Neural progenitor cell (in vitro differentiated cells): Measurements from ENCODE around the gene CHMP4A. TPM values are rescaled to one million over a fixed set of nuclear protein-coding genes. Genes with fewer than 3 reads are reported as not detected.
"Not testable (repeated sequence)": the region's sequence is repeated elsewhere in the genome, so short reads cannot be mapped to it uniquely, and the experiment has no call there.

Source experiments
- DNase-seq: peaks from one replicate; pipeline ENCODE4 v3.0.0-alpha.2; 2016; ENCODE audit warnings: low spot score
- H2AFZ ChIP-seq: fragments of 200-600 bp; sonication (generic); replicated peaks from 2 replicates; pipeline ENCODE4 v1.6.1; 2016; ENCODE audit warnings: antibody characterized with exemption
- H3F3A ChIP-seq: fragments of 200-600 bp; sonication (generic); 2 replicates; pipeline ENCODE4 v1.6.1; 2016; ENCODE audit warnings: antibody characterized with exemption, low read depth
- H3K27ac ChIP-seq: fragments of 200-600 bp; sonication (generic); 2 replicates; pipeline ENCODE4 v1.5.1; 2016; ENCODE audit warnings: mild to moderate bottlenecking
- H3K27me3 ChIP-seq: fragments of 200-600 bp; sonication (generic); 2 replicates; pipeline ENCODE4 v1.6.1; 2016; ENCODE audit warnings: mild to moderate bottlenecking, moderate library complexity
- H3K36me3 ChIP-seq: fragments of 200-600 bp; sonication (generic); 2 replicates; pipeline ENCODE4 v1.5.1; 2016
- H3K4me1 ChIP-seq: fragments of 200-600 bp; sonication (generic); 2 replicates; pipeline ENCODE4 v1.6.1; 2016; ENCODE audit warnings: mixed run types
- H3K4me2 ChIP-seq: fragments of 200-600 bp; sonication (generic); 2 replicates; pipeline ENCODE4 v1.6.1; 2016
- H3K4me3 ChIP-seq: fragments of 200-600 bp; sonication (generic); 2 replicates; pipeline ENCODE4 v1.5.1; 2016
- H3K79me2 ChIP-seq: fragments of 200-600 bp; sonication (generic); 2 replicates; pipeline ENCODE4 v1.6.1; 2016; ENCODE audit warnings: low read depth
- H3K9ac ChIP-seq: fragments of 200-600 bp; sonication (generic); 2 replicates; pipeline ENCODE4 v1.6.1; 2016
- H3K9me3 ChIP-seq: fragments of 200-600 bp; sonication (generic); 2 replicates; pipeline ENCODE4 v1.5.1; 2016; ENCODE audit warnings: low read depth
- H4K20me1 ChIP-seq: fragments of 200-600 bp; sonication (generic); 2 replicates; pipeline ENCODE4 v1.6.1; 2016; ENCODE audit warnings: low read depth
- H3K27ac Mint-ChIP-seq: 3 replicates; pipeline ENCODE4 v1.8.0; 2021; ENCODE audit warnings: mixed read lengths
- H3K27me3 Mint-ChIP-seq: 2 replicates; pipeline ENCODE4 v1.8.0; 2022; ENCODE audit warnings: low read depth, mild to moderate bottlenecking, inconsistent platforms, moderate library complexity, mixed read lengths; ENCODE audit not compliant: insufficient read depth
- H3K36me3 Mint-ChIP-seq: 3 replicates; pipeline ENCODE4 v1.8.0; 2021; ENCODE audit warnings: mixed read lengths
- H3K4me1 Mint-ChIP-seq: 3 replicates; pipeline ENCODE4 v1.8.0; 2021; ENCODE audit warnings: mixed read lengths
- H3K4me3 Mint-ChIP-seq: 3 replicates; pipeline ENCODE4 v1.8.0; 2021; ENCODE audit warnings: mild to moderate bottlenecking, moderate library complexity, mixed read lengths
- H3K9me3 Mint-ChIP-seq: 3 replicates; pipeline ENCODE4 v1.8.0; 2020; ENCODE audit warnings: mixed read lengths
- CTCF ChIP-seq: fragments of 200-600 bp; sonication (generic); IDR thresholded peaks from 2 replicates; pipeline ENCODE4 v1.5.1; 2017; ENCODE audit warnings: antibody characterized with exemption, mild to moderate bottlenecking
- EZH2 ChIP-seq: fragments of 200-600 bp; sonication (generic); IDR thresholded peaks from 2 replicates; pipeline ENCODE4 v1.6.1; 2017; ENCODE audit warnings: antibody characterized with exemption, mild to moderate bottlenecking, moderate library complexity
- EZH2phosphoT487 ChIP-seq: fragments of 200-600 bp; sonication (generic); IDR thresholded peaks from 2 replicates; pipeline ENCODE4 v1.6.1; 2017; ENCODE audit warnings: antibody characterized with exemption
- total RNA-seq: library from RNA; depleted of rRNA; stranded (reverse); fragments of >200 nt; gene quantifications from 2 replicates; pipeline ENCODE4 v1.2.3, GENCODE V29; 2015; ENCODE audit warnings: low replicate concordance

The CHMP4A gene
- total RNA-seq, 1 donor from 2014 or later = 35.3 TPM

GRCh38 chr14:24207104-24207551, 6.2 kb downstream of the CHMP4A start:
- Histone ChIP-seq H3K79me2 (peaks cover 11% of the 10 kb centered on the region), H3K27ac (no peak overlapping the region), H3K4me3 (no peak overlapping the region), H3K9me3 (no peaks in the 10 kb centered on the region), H3K9ac (no peak overlapping the region), H3K4me2 (no peak overlapping the region), H3K27me3 (no peaks in the 10 kb centered on the region), H2AFZ (no peak overlapping the region), H4K20me1 (no peaks in the 10 kb centered on the region), H3F3A (no peaks in the 10 kb centered on the region), H3K4me1 (no peaks in the 10 kb centered on the region), H3K36me3 (peaks cover 4% of the 10 kb centered on the region)
- peaks cover 37% of the 10 kb centered on the region for H3K36me3 Mint-ChIP-seq
- H3K27me3 Mint-ChIP-seq = peaks cover 3% of the 10 kb centered on the region
- no peak for DNase-seq
- H3K4me1 Mint-ChIP-seq = peaks cover 4% of the 10 kb centered on the region
- no peak for TF ChIP-seq CTCF
- H3K4me3 Mint-ChIP-seq = no peak overlapping the region
- no peaks in the 10 kb centered on the region for H3K9me3 Mint-ChIP-seq
- H3K27ac Mint-ChIP-seq = no peak overlapping the region

GRCh38 chr14:24206260-24207103, 6.8 kb downstream of the CHMP4A start:
- Histone ChIP-seq H3K9ac (no peak overlapping the region), H3K27ac (no peak overlapping the region), H3K4me1 (no peaks in the 10 kb centered on the region), H4K20me1 (no peaks in the 10 kb centered on the region), H3K79me2 (peaks cover 4% of the 10 kb centered on the region), H3K27me3 (no peaks in the 10 kb centered on the region), H3K9me3 (no peaks in the 10 kb centered on the region), H3K36me3 (peaks cover 5% of the 10 kb centered on the region), H2AFZ (no peak overlapping the region), H3K4me3 (no peak overlapping the region), H3K4me2 (no peak overlapping the region), H3F3A (no peaks in the 10 kb centered on the region)
- Mint-ChIP-seq H3K4me3 (no peak overlapping the region), H3K4me1 (peaks cover 4% of the 10 kb centered on the region), H3K27me3 (peaks cover 2% of the 10 kb centered on the region), H3K36me3 (peaks cover 38% of the 10 kb centered on the region), H3K9me3 (no peaks in the 10 kb centered on the region), H3K27ac (no peak overlapping the region)
- TF ChIP-seq EZH2phosphoT487 = no peak
- no peak for TF ChIP-seq EZH2
- TF ChIP-seq CTCF = no peak
- DNase-seq = no peak

GRCh38 chr14:24204163-24205146, 8.8 kb downstream of the CHMP4A start:
- no peaks in the 10 kb centered on the region for H3K4me1 ChIP-seq
- H3K36me3 ChIP-seq = peaks cover 5% of the 10 kb centered on the region
- H2AFZ ChIP-seq = no peak overlapping the region
- no peak overlapping the region for H3K4me2 ChIP-seq
- H3K27ac ChIP-seq = no peak overlapping the region
- H3K27ac Mint-ChIP-seq = no peak overlapping the region
- no peaks in the 10 kb centered on the region for H3F3A ChIP-seq
- no peak overlapping the region for H3K4me3 Mint-ChIP-seq
- H3K27me3 ChIP-seq = no peaks in the 10 kb centered on the region
- H3K4me3 ChIP-seq = no peak overlapping the region
- no peaks in the 10 kb centered on the region for H4K20me1 ChIP-seq
- DNase-seq = no peak
- no peaks in the 10 kb centered on the region for H3K9me3 Mint-ChIP-seq
- TF ChIP-seq CTCF (no peak), EZH2phosphoT487 (no peak), EZH2 (no peak)
- peaks cover 2% of the 10 kb centered on the region for H3K27me3 Mint-ChIP-seq
- H3K9ac ChIP-seq = no peak overlapping the region
- H3K9me3 ChIP-seq = no peaks in the 10 kb centered on the region
- H3K4me1 Mint-ChIP-seq = no peaks in the 10 kb centered on the region
- H3K36me3 Mint-ChIP-seq = peaks cover 36% of the 10 kb centered on the region
- no peaks in the 10 kb centered on the region for H3K79me2 ChIP-seq

GRCh38 chr14:24203249-24203886, 9.9 kb downstream of the CHMP4A start:
- not testable (repeated sequence) for H3K9me3 ChIP-seq, DNase-seq, H3K36me3 ChIP-seq, H3K4me3 ChIP-seq, H3K79me2 ChIP-seq, H3K4me2 ChIP-seq, H3K9ac ChIP-seq, H3K4me1 Mint-ChIP-seq, H3K27ac Mint-ChIP-seq, H3K27me3 Mint-ChIP-seq, H3K9me3 Mint-ChIP-seq, H2AFZ ChIP-seq, H3K27ac ChIP-seq, H3K4me3 Mint-ChIP-seq, H3F3A ChIP-seq, H4K20me1 ChIP-seq, H3K4me1 ChIP-seq, H3K27me3 ChIP-seq
- peaks cover 36% of the 10 kb centered on the region for H3K36me3 Mint-ChIP-seq

GRCh38 chr14:24202538-24202937, 10.8 kb downstream of the CHMP4A start:
- H3K4me3 Mint-ChIP-seq, H3K27ac ChIP-seq, H3K4me1 Mint-ChIP-seq, H3K79me2 ChIP-seq, H2AFZ ChIP-seq, DNase-seq, H3K4me2 ChIP-seq, H3F3A ChIP-seq, H3K36me3 ChIP-seq, H3K9me3 ChIP-seq, H3K9me3 Mint-ChIP-seq, H3K4me1 ChIP-seq, H3K27me3 ChIP-seq, H3K9ac ChIP-seq, H3K27me3 Mint-ChIP-seq, H3K27ac Mint-ChIP-seq, H4K20me1 ChIP-seq, H3K4me3 ChIP-seq: not testable (repeated sequence)
- peaks cover 34% of the 10 kb centered on the region for H3K36me3 Mint-ChIP-seq
